IPS DF 4.7 (cell line): ENCODE measurements around the gene PDE4D.
"Not testable (repeated sequence)": the region's sequence is repeated elsewhere in the genome, so short reads cannot be mapped to it uniquely, and the experiment has no call there.

Source experiments
- DNase-seq: peaks from one replicate; pipeline ENCODE4 v3.0.0-alpha.2; 2013; ENCODE audit warnings: low spot score; ENCODE audit errors: extremely low read depth

The PDE4D gene

GRCh38 chr5:59583810-59584562 is 309.5 kb downstream of the PDE4D start:
- DNase-seq = no peak

- no peak for DNase-seq
Measured at GRCh38 chr5:59583151-59583809, 310.2 kb downstream of the PDE4D start.

GRCh38 chr5:59582746-59583145 is 310.8 kb downstream of the PDE4D start:
- DNase-seq = no peak

GRCh38 chr5:59579824-59580167 is 313.7 kb downstream of the PDE4D start:
- no peak for DNase-seq

GRCh38 chr5:59579101-59579823 is 314.3 kb downstream of the PDE4D start:
- DNase-seq = no peak

- DNase-seq = no peak
Measured at GRCh38 chr5:59577485-59577884, 316.0 kb downstream of the PDE4D start.

- no peak for DNase-seq
Measured at GRCh38 chr5:59575648-59576445, 317.7 kb downstream of the PDE4D start.

- not testable (repeated sequence) for DNase-seq
Measured at GRCh38 chr5:59573509-59573908, 320.0 kb downstream of the PDE4D start.

- no peak for DNase-seq
Measured at GRCh38 chr5:59571067-59571466, 322.5 kb downstream of the PDE4D start.

GRCh38 chr5:59569608-59570334 is 323.8 kb downstream of the PDE4D start:
- DNase-seq = no peak

- no peak for DNase-seq
Measured at GRCh38 chr5:59569158-59569557, 324.4 kb downstream of the PDE4D start.

GRCh38 chr5:59568161-59568560 is 325.4 kb downstream of the PDE4D start:
- no peak for DNase-seq

- DNase-seq = no peak
Measured at GRCh38 chr5:59565551-59565950, 328.0 kb downstream of the PDE4D start.

- no peak for DNase-seq
Measured at GRCh38 chr5:59564895-59565294, 328.6 kb downstream of the PDE4D start.

- DNase-seq = peak; percentile 33
Measured at GRCh38 chr5:59562756-59563389, 330.7 kb downstream of the PDE4D start.

GRCh38 chr5:59560553-59560952 is 333.0 kb downstream of the PDE4D start:
- DNase-seq = no peak

GRCh38 chr5:59559847-59560246 is 333.7 kb downstream of the PDE4D start:
- DNase-seq = no peak

GRCh38 chr5:59559323-59559722 is 334.2 kb downstream of the PDE4D start:
- DNase-seq = no peak

- DNase-seq = no peak
Measured at GRCh38 chr5:59558501-59558900, 335.0 kb downstream of the PDE4D start.

GRCh38 chr5:59557572-59557971 is 336.0 kb downstream of the PDE4D start:
- no peak for DNase-seq
